GM12865 (cell line): Measurements from ENCODE around the gene C3orf20.

ENCODE experiments used
- DNase-seq: peaks from one replicate; pipeline ENCODE4 v3.0.0; 2010; ENCODE audit warnings: low read depth
- H3K4me3 ChIP-seq: 2 replicates; pipeline ENCODE4 v1.5.1; 2011; ENCODE audit warnings: mild to moderate bottlenecking, low read depth, low read length, control low read depth
- TF ChIP-seq, protein P1 (sequence below): IDR thresholded peaks from 2 replicates; pipeline ENCODE4 v1.5.1; 2011; ENCODE audit warnings: low read length, control low read depth, low read depth, inconsistent platforms; ENCODE audit not compliant: insufficient read depth; ENCODE audit errors: missing control alignments

The C3orf20 gene

DNA sequence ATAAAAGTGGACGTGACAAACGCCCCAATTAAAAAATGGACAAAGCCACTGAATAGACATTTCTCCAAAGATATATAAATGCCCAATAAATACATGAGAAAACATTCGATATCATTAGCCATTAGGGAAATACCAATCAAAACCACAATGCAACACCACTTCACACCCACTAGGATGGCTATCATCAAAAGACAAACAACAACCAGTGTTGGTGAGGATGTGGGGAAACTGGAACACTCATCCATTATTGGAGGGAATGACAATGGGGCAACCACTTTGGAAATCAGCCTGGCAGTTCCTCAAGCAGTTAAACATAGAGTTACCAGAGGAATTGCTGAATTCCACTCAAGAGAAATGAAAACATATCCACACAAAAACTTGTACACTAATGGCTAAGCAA, 111.4 kb downstream of the C3orf20 start:
- no peak for DNase-seq
- TF ChIP-seq, protein P1, sequence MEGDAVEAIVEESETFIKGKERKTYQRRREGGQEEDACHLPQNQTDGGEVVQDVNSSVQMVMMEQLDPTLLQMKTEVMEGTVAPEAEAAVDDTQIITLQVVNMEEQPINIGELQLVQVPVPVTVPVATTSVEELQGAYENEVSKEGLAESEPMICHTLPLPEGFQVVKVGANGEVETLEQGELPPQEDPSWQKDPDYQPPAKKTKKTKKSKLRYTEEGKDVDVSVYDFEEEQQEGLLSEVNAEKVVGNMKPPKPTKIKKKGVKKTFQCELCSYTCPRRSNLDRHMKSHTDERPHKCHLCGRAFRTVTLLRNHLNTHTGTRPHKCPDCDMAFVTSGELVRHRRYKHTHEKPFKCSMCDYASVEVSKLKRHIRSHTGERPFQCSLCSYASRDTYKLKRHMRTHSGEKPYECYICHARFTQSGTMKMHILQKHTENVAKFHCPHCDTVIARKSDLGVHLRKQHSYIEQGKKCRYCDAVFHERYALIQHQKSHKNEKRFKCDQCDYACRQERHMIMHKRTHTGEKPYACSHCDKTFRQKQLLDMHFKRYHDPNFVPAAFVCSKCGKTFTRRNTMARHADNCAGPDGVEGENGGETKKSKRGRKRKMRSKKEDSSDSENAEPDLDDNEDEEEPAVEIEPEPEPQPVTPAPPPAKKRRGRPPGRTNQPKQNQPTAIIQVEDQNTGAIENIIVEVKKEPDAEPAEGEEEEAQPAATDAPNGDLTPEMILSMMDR, result no peak
- no peak overlapping the region for H3K4me3 ChIP-seq

DNA sequence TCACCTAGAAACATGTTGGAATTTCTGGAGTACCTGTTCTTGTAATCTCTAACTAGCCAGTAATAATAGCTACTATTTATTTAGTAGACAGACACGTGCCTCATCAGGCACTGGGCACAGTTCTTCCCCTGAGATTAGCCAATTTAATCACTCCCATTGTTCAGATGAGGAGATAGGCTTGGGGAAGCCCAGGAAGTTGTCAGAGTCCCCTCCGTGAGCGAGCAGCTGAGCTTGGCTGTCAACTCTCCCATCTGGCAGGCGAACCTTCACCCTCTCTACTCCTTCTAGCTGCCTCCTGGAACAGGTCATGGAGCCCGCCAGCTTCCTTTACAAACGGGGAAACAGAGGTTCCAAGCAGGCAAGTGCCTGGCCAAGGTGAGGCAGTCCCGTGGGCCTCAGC, 112.7 kb downstream of the C3orf20 start:
- H3K4me3 ChIP-seq, result no peak overlapping the region
- DNase-seq, result no peak
- TF ChIP-seq, protein P1, result no peak

DNA sequence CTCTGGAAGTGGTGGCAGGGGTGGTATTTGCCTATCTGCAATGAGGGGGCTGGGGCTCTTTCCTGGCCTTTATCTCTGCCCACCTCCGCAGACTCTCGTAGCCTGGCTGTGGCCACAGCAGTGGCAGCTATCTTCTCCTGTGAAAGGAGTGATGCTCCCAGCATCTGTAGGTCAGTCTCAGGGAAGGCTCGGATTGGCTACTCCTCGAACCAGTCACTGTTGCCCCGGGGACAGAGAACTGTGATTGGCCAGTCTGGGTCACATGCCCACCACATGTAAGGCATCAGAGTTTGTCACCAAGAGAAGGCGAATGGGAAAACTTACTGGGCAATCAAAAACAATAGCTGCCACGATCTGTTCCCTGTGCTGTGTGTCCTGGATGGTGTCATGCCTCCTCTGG, 113.7 kb downstream of the C3orf20 start:
- TF ChIP-seq, protein P1, result no peak
- no peak overlapping the region for H3K4me3 ChIP-seq
- peak; percentile 9 for DNase-seq

DNA sequence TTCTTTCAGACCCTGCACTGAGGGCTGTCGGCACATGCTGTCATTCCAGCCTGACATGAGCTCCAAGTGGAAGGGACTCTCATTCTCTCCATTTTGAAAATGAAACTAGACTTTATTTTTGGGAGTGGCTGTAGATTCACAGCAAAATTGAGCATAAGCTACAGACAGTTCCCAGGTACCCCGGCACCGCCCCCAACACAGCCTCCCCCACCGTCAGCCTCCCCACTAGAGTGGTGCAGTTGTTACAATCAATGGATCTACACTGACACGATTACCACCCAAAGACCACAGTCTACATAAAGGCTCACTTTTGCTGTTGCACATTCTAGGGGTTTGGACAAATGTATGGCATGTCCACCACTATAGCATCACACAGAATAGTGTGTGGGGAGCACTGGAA, 114.3 kb downstream of the C3orf20 start:
- no peak for DNase-seq
- no peak overlapping the region for H3K4me3 ChIP-seq
- TF ChIP-seq, protein P1, result no peak

DNA sequence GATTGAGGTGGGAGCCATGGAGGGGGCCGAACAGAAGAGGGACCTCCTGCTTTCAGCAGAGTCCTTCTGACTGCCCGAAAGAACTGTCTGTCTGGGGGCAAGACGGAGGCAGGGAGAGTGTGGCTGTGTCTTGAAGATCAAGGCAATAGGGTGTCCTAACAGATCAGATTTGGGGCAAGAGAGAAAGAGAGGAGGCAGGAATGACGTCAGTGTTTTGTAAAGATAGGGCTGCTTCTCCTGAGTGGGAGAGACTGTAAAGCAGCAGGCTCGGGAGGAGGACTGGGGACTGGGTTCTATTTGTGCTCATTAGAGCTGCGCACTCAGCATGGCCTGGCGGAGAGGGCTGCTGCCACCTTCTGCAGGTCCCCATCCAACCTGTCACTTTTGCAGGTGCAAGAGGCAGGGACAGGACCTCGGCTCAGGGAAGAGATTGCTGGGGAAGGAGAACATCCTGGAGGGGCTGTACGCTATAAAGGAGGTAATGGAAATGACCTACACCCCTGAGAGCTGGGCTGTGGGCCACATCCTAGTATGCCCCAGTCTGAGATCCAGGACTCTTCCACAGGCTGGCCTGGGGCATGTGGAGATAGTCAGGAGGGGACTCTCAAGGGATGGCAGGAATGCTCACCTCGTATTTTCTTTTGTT, 114.8 kb downstream of the C3orf20 start:
- TF ChIP-seq, protein P1, result no peak
- no peak overlapping the region for H3K4me3 ChIP-seq
- DNase-seq, result no peak

DNA sequence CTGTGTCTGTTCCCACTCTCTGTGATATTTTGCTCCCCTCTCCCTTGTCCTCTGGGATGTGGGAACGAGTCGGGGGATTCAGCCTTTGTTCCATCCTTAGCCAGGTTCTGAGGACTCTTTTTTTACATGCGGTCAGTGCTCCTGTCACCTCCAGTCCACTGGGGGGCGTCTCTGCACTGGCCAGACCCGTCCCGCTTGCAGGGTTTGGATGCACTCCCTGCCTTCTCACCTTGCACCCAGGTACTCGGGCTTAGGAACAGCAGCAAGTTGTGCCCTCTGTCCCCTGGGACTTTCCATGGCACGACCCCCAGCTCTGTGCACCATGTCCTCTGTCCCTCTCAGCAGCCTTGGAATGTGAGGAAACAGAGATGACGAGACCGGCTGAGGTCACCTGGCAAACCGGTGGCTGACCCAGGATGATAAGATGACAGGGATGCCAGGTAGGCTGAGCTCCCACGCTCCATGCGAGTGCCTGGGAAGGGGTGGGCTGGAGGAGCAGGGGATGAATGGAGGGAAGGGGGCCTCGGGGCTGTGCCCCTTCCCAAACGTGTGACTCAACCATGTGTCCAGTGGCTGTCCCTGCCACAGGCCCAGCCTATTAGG, 116.5 kb downstream of the C3orf20 start:
- TF ChIP-seq, protein P1, result peak; percentile 76
- no peak overlapping the region for H3K4me3 ChIP-seq
- peak; percentile 67 for DNase-seq

DNA sequence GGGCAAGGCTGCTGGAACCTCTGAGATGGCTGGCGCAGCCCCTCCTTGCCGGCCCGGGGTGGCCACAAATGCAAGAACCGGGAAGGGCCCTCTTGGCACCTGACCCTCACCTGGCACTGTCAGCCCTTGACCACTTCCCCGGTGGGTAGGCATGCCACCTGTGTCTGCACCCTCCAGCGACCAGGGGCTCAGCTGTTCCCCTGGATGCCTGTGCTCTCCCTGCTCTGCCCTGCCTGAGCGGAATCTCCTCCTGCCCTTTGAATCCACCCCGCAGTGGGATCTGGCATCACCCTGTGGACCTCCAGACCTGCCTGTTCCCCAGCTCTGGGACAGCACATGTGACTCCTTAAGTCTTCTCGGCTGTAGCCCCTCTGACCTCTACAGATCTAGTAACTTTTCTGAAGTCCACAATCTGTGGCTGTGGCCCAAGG, 117.8 kb downstream of the C3orf20 start:
- DNase-seq, result no peak
- TF ChIP-seq, protein P1, result no peak

More for the DNA sequence above, 117.8 kb downstream of the C3orf20 start:
- H3K4me3 ChIP-seq, result no peak overlapping the region
